BE2C (cell line): ENCODE results near the gene INAFM2.

Experiments
- DNase-seq: peaks from one replicate; pipeline ENCODE4 v3.0.0-alpha.2; 2020
- H3K27me3 ChIP-seq: fragments of 250-450 bp; sonication (Bioruptor Pico); 2 replicates; pipeline ENCODE4 v1.5.1; 2020; ENCODE audit warnings: mild to moderate bottlenecking
- H3K36me3 ChIP-seq: fragments of 250-450 bp; sonication (Bioruptor Pico); 2 replicates; pipeline ENCODE4 v1.5.1; 2020; ENCODE audit warnings: mild to moderate bottlenecking
- H3K4me1 ChIP-seq: fragments of 250-450 bp; sonication (Bioruptor Pico); 2 replicates; pipeline ENCODE4 v1.5.1; 2020
- H3K4me3 ChIP-seq: 2 replicates; pipeline ENCODE4 v1.5.1; 2011; ENCODE audit warnings: low read depth, low read length
- H3K9me3 ChIP-seq: fragments of 250-450 bp; sonication (Bioruptor Pico); 2 replicates; pipeline ENCODE4 v1.5.1; 2020
- CTCF ChIP-seq: IDR thresholded peaks from 2 replicates; pipeline ENCODE4 v1.5.1; 2012; ENCODE audit warnings: mild to moderate bottlenecking, low read depth, low read length

Gene INAFM2

DNA sequence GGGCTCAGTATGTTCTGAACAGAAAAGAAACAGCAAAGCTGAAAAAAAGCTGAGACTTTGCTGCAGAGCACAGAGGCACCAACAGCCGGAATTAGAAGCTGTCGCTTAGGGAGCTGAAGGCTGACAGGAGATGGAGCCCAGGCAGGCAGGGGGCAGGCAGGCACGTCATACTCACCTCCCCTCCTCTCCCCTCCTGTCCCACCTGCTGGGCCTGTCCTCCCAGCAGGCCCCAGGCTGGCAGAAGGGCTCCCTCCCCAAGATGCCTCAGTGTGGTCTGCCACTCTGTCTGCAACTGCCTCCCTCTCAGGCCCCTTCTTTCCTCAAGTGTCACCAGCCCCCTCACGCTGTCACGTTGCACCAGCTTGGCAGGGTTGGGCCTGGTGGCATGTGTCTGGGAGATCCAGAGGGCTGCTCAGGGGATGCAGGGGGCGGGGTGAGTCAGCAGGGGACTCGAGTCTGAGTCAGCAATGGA is 37.4 kb upstream of the INAFM2 start:
- TF ChIP-seq CTCF = no peak
- H3K9me3 ChIP-seq = no peaks in the 10 kb centered on the region
- H3K36me3 ChIP-seq = no peaks in the 10 kb centered on the region
- H3K4me3 ChIP-seq = no peak overlapping the region
- H3K27me3 ChIP-seq = peaks cover 21% of the 10 kb centered on the region
- H3K4me1 ChIP-seq = no peaks in the 10 kb centered on the region; the same call in none of the 2 replicates
- no peak for DNase-seq

- no peak overlapping the region for H3K4me3 ChIP-seq
- no peaks in the 10 kb centered on the region; the same call in none of the 2 replicates for H3K4me1 ChIP-seq
- H3K36me3 ChIP-seq = no peaks in the 10 kb centered on the region
- peaks cover 16% of the 10 kb centered on the region for H3K27me3 ChIP-seq
- no peaks in the 10 kb centered on the region for H3K9me3 ChIP-seq
- TF ChIP-seq CTCF = no peak
- DNase-seq = no peak
Observed at GRCh38 chr15:40286794-40287193, 36.7 kb upstream of the INAFM2 start.

DNA sequence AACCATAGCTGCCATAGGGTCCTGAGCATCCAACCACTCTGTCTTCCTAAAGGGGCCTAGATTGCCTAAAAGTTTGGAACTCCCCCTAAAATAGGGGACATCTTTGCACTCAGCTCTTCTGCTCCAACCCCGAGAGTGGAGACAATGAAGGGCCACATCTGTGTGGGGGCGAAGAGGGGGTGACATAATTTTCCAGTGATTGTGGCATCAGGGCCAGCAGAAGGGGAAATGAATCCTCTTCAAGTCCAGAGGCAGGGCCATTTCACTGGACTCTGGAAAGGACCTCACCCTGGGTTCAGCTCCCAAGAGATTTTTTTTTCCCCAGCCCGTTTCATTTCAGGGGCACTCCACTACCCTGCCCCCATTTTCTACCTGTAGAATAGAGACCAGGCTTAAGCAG is 36.0 kb upstream of the INAFM2 start:
- Histone ChIP-seq H3K36me3 (no peaks in the 10 kb centered on the region), H3K4me1 (no peaks in the 10 kb centered on the region; the same call in none of the 2 replicates), H3K9me3 (no peaks in the 10 kb centered on the region), H3K27me3 (peaks cover 9% of the 10 kb centered on the region), H3K4me3 (no peak overlapping the region)
- DNase-seq = no peak
- no peak for TF ChIP-seq CTCF

DNA sequence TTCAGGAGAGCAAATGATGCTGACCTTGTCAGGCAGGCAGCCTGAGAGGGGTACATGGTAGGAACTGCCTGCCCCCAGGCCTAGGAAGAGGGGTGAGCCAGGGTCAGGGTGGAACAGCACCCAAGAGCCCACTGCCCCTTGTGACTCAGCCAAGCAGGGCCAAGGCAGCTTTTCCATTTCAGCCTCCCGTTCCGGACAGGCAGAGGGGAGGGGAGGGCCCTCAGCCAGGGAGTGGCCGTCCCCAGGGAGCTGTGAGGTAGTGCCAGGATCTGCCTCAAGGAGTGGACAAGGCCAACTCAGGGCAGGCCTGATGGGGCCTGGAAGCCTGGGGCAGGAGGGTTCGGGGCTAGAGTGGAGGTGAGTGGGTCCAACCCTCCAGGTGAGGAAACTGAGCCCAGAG is 35.5 kb upstream of the INAFM2 start:
- Histone ChIP-seq H3K27me3 (peaks cover 4% of the 10 kb centered on the region), H3K9me3 (no peaks in the 10 kb centered on the region), H3K4me3 (no peak overlapping the region), H3K4me1 (no peaks in the 10 kb centered on the region; the same call in none of the 2 replicates), H3K36me3 (no peaks in the 10 kb centered on the region)
- TF ChIP-seq CTCF = no peak
- DNase-seq = peak; percentile 49

- no peaks in the 10 kb centered on the region for H3K36me3 ChIP-seq
- no peaks in the 10 kb centered on the region for H3K9me3 ChIP-seq
- TF ChIP-seq CTCF = no peak
- no peak for DNase-seq
- no peaks in the 10 kb centered on the region for H3K27me3 ChIP-seq
- no peak overlapping the region for H3K4me3 ChIP-seq
- H3K4me1 ChIP-seq = no peaks in the 10 kb centered on the region; the same call in none of the 2 replicates
Observed at GRCh38 chr15:40289140-40289775, 34.2 kb upstream of the INAFM2 start.

- DNase-seq = no peak
- no peak overlapping the region for H3K4me3 ChIP-seq
Observed at GRCh38 chr15:40290545-40290917, 33.0 kb upstream of the INAFM2 start.

More at GRCh38 chr15:40290545-40290917, 33.0 kb upstream of the INAFM2 start:
- no peaks in the 10 kb centered on the region for H3K36me3 ChIP-seq
- no peaks in the 10 kb centered on the region; the same call in 1 of the 2 replicates for H3K4me1 ChIP-seq
- no peaks in the 10 kb centered on the region for H3K27me3 ChIP-seq
- no peak for TF ChIP-seq CTCF
- H3K9me3 ChIP-seq = no peaks in the 10 kb centered on the region
